ENCODE measurements around the gene DLG5. TPM values are rescaled to one million over a fixed set of nuclear protein-coding genes. Genes with fewer than 3 reads are reported as not detected.

Gene DLG5
- total RNA-seq, 1 donor from 2014 or later = 45.3 TPM

DNA sequence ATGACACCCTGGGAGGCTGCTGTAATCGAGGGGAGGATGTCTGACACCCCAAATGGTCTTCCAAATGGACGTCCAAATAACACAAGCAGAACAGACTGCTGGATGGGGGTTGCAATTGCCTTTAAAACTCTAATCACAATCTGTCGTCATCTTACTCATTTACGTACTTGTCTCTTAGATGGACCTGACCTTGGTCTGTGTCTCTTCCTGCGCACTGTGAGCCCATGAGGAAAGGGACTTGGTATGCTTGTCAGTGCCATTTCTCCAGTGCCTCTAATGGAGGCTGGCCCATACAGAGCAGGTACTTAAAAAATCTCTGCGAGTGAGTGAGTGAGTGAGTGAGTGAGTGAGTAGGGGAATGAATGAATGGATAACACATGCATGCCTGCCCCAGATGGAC is 93.3 kb downstream of the DLG5 start:
- FAIRE-seq (no peak), DNase-seq (ENCODE audit: low read depth) (no peak)
- Histone ChIP-seq H3K36me3 (ENCODE audit: control insufficient read depth, insufficient read depth, low read length) (peaks cover 30% of the 10 kb centered on the region), H3K4me3 (ENCODE audit: low read depth, low read length) (no peak overlapping the region), H3K27me3 (ENCODE audit: control insufficient read depth, insufficient read depth, low read length) (no peaks in the 10 kb centered on the region)
- TF ChIP-seq CTCF (IDR thresholded peaks at IDR 0.05; ENCODE audit: insufficient read depth, low read length, severe bottlenecking) = no peak

GRCh38 chr10:77832238-77832637 is 94.3 kb downstream of the DLG5 start:
- TF ChIP-seq CTCF (IDR thresholded peaks at IDR 0.05; ENCODE audit: insufficient read depth, low read length, severe bottlenecking) = no peak
- H3K27me3 ChIP-seq (ENCODE audit: control insufficient read depth, insufficient read depth, low read length) = no peaks in the 10 kb centered on the region
- H3K36me3 ChIP-seq (ENCODE audit: control insufficient read depth, insufficient read depth, low read length) = peaks cover 32% of the 10 kb centered on the region
- no peak overlapping the region for H3K4me3 ChIP-seq (ENCODE audit: low read depth, low read length)
- peak; percentile 49 for DNase-seq (ENCODE audit: low read depth)
- FAIRE-seq = no peak

DNA sequence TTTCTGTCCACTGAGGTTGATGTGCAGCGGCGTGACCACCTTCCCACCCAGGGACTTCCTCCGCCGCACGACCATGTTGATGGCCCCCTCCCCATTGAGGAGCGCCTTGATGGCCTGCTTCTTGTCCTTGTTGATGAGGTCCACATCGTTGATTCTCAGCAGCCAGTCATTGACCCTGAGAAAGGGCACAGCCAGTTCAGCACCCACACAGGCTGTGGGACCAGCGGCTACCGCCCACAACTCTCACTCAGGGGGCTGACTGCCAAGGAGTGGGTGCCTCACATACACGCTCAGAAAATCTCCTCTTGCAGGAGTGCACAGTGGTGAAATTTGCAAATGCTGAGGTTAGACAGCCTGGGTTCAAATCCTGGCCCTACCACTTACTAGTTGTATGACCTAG is 97.2 kb downstream of the DLG5 start:
- Histone ChIP-seq H3K4me3 (ENCODE audit: low read depth, low read length) (no peak overlapping the region), H3K36me3 (ENCODE audit: control insufficient read depth, insufficient read depth, low read length) (peaks cover 26% of the 10 kb centered on the region), H3K27me3 (ENCODE audit: control insufficient read depth, insufficient read depth, low read length) (no peaks in the 10 kb centered on the region)
- no peak for TF ChIP-seq CTCF (IDR thresholded peaks at IDR 0.05; ENCODE audit: insufficient read depth, low read length, severe bottlenecking)
- FAIRE-seq (no peak), DNase-seq (ENCODE audit: low read depth) (no peak)

- Histone ChIP-seq H3K36me3 (ENCODE audit: control insufficient read depth, insufficient read depth, low read length) (peaks cover 22% of the 10 kb centered on the region), H3K4me3 (ENCODE audit: low read depth, low read length) (no peak overlapping the region), H3K27me3 (ENCODE audit: control insufficient read depth, insufficient read depth, low read length) (no peaks in the 10 kb centered on the region)
- no peak for TF ChIP-seq CTCF (IDR thresholded peaks at IDR 0.05; ENCODE audit: insufficient read depth, low read length, severe bottlenecking)
- FAIRE-seq (no peak), DNase-seq (ENCODE audit: low read depth) (no peak)
Measured at GRCh38 chr10:77828377-77828776, 98.2 kb downstream of the DLG5 start.

DNA sequence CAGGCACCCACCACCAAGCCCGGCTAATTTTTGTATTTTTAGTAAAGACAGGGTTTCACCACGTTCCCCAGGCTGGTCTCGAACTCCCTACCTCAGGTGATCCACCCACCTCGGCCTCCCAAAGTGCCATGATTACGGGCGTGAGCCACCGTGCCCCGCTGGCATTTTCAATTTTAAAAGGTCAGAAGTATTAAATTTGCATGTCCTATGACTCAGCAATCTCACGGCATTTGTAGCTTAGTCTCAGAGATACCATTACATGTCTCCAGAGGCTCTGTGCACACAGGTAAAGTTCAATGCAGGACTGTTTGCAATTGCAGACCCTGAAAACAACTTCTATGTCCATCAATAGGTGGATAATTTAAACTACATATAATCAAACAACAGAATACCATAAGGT is 99.2 kb downstream of the DLG5 start:
- H3K36me3 ChIP-seq (ENCODE audit: control insufficient read depth, insufficient read depth, low read length) = peaks cover 20% of the 10 kb centered on the region
- no peaks in the 10 kb centered on the region for H3K27me3 ChIP-seq (ENCODE audit: control insufficient read depth, insufficient read depth, low read length)
- FAIRE-seq = no peak
- H3K4me3 ChIP-seq (ENCODE audit: low read depth, low read length) = no peak overlapping the region
- DNase-seq (ENCODE audit: low read depth) = no peak
- no peak for TF ChIP-seq CTCF (IDR thresholded peaks at IDR 0.05; ENCODE audit: insufficient read depth, low read length, severe bottlenecking)

DNA sequence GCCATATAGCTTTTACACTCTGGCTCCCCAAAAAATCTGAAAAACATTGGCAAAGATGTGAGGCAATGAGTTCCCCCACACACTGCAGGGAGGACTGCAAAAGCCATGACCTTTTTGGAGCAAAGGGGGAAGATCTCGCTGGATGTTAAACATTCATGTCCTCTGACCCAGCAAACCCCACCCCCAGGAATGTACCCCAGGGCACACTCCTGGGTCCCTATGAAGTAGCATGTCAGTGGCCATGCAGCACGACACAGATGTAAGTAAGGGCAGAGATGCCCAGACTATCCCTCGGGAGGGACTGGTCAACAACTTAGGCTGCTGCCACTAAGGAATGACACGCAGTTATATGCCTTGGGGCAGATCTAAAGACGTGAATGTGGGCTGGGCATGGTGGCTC is 100.6 kb downstream of the DLG5 start:
- Histone ChIP-seq H3K27me3 (ENCODE audit: control insufficient read depth, insufficient read depth, low read length) (no peaks in the 10 kb centered on the region), H3K4me3 (ENCODE audit: low read depth, low read length) (no peak overlapping the region), H3K36me3 (ENCODE audit: control insufficient read depth, insufficient read depth, low read length) (peaks cover 24% of the 10 kb centered on the region)
- TF ChIP-seq CTCF (IDR thresholded peaks at IDR 0.05; ENCODE audit: insufficient read depth, low read length, severe bottlenecking) = no peak
- DNase-seq (ENCODE audit: low read depth) (no peak), FAIRE-seq (no peak)
